Measurements from ENCODE around the gene TBC1D9B.
A peak's percentile ranks its signal among the peaks of the same experiment; 100 is the strongest.

The TBC1D9B gene

GRCh38 chr5:179919487-179920060 lies 11.9 kb upstream of the TBC1D9B start:
- H3K9ac ChIP-seq (ENCODE audit: low read length) = no peak overlapping the region
- H3K27ac ChIP-seq (ENCODE audit: low read length) = no peak overlapping the region
- H3K9me3 ChIP-seq (ENCODE audit: control insufficient read depth, low read depth, low read length) = no peaks in the 10 kb centered on the region
- H3K27me3 ChIP-seq (ENCODE audit: control insufficient read depth, insufficient read depth, low read length) = no peaks in the 10 kb centered on the region
- H3K36me3 ChIP-seq (ENCODE audit: control insufficient read depth, low read depth, low read length) = no peaks in the 10 kb centered on the region
- H3K4me1 ChIP-seq (ENCODE audit: control insufficient read depth, low read depth, low read length) = peaks cover 7% of the 10 kb centered on the region
- H3K4me3 ChIP-seq (ENCODE audit: low read length) = no peak overlapping the region

- H3K27me3 ChIP-seq (ENCODE audit: control insufficient read depth, insufficient read depth, low read length) = no peaks in the 10 kb centered on the region
- H3K4me3 ChIP-seq (ENCODE audit: low read length) = no peak overlapping the region
- H3K9me3 ChIP-seq (ENCODE audit: control insufficient read depth, low read depth, low read length) = no peaks in the 10 kb centered on the region
- H3K4me1 ChIP-seq (ENCODE audit: control insufficient read depth, low read depth, low read length) = peaks cover 7% of the 10 kb centered on the region
- H3K9ac ChIP-seq (ENCODE audit: low read length) = no peak overlapping the region
- H3K27ac ChIP-seq (ENCODE audit: low read length) = no peak overlapping the region
- H3K36me3 ChIP-seq (ENCODE audit: control insufficient read depth, low read depth, low read length) = no peaks in the 10 kb centered on the region
Measured at GRCh38 chr5:179918742-179919486, 11.2 kb upstream of the TBC1D9B start.

GRCh38 chr5:179916523-179916922 lies 8.8 kb upstream of the TBC1D9B start:
- H3K4me1 ChIP-seq (ENCODE audit: control insufficient read depth, low read depth, low read length) = peaks cover 7% of the 10 kb centered on the region
- no peaks in the 10 kb centered on the region for H3K9me3 ChIP-seq (ENCODE audit: control insufficient read depth, low read depth, low read length)
- no peak overlapping the region for H3K27ac ChIP-seq (ENCODE audit: low read length)
- no peaks in the 10 kb centered on the region for H3K27me3 ChIP-seq (ENCODE audit: control insufficient read depth, insufficient read depth, low read length)
- H3K9ac ChIP-seq (ENCODE audit: low read length) = no peak overlapping the region
- H3K4me3 ChIP-seq (ENCODE audit: low read length) = no peak overlapping the region
- H3K36me3 ChIP-seq (ENCODE audit: control insufficient read depth, low read depth, low read length) = no peaks in the 10 kb centered on the region

- H3K9me3 ChIP-seq (ENCODE audit: control insufficient read depth, low read depth, low read length) = no peaks in the 10 kb centered on the region
- H3K36me3 ChIP-seq (ENCODE audit: control insufficient read depth, low read depth, low read length) = no peaks in the 10 kb centered on the region
- H3K4me3 ChIP-seq (ENCODE audit: low read length) = no peak overlapping the region
- no peaks in the 10 kb centered on the region for H3K27me3 ChIP-seq (ENCODE audit: control insufficient read depth, insufficient read depth, low read length)
- H3K4me1 ChIP-seq (ENCODE audit: control insufficient read depth, low read depth, low read length) = peaks cover 7% of the 10 kb centered on the region
- no peak overlapping the region for H3K9ac ChIP-seq (ENCODE audit: low read length)
- no peak overlapping the region for H3K27ac ChIP-seq (ENCODE audit: low read length)
Measured at GRCh38 chr5:179915406-179915935, 7.8 kb upstream of the TBC1D9B start.

GRCh38 chr5:179914032-179914755 lies 6.5 kb upstream of the TBC1D9B start:
- Histone ChIP-seq H3K27me3 (ENCODE audit: control insufficient read depth, insufficient read depth, low read length) (no peaks in the 10 kb centered on the region), H3K9me3 (ENCODE audit: control insufficient read depth, low read depth, low read length) (no peaks in the 10 kb centered on the region), H3K36me3 (ENCODE audit: control insufficient read depth, low read depth, low read length) (no peaks in the 10 kb centered on the region), H3K4me1 (ENCODE audit: control insufficient read depth, low read depth, low read length) (peaks cover 7% of the 10 kb centered on the region), H3K9ac (ENCODE audit: low read length) (no peak overlapping the region), H3K27ac (ENCODE audit: low read length) (no peak overlapping the region), H3K4me3 (ENCODE audit: low read length) (no peak overlapping the region)

GRCh38 chr5:179913461-179913860 lies 5.8 kb upstream of the TBC1D9B start:
- peaks cover 7% of the 10 kb centered on the region for H3K4me1 ChIP-seq (ENCODE audit: control insufficient read depth, low read depth, low read length)
- H3K9me3 ChIP-seq (ENCODE audit: control insufficient read depth, low read depth, low read length) = no peaks in the 10 kb centered on the region
- no peaks in the 10 kb centered on the region for H3K36me3 ChIP-seq (ENCODE audit: control insufficient read depth, low read depth, low read length)
- no peak overlapping the region for H3K27ac ChIP-seq (ENCODE audit: low read length)
- H3K4me3 ChIP-seq (ENCODE audit: low read length) = no peak overlapping the region
- H3K27me3 ChIP-seq (ENCODE audit: control insufficient read depth, insufficient read depth, low read length) = no peaks in the 10 kb centered on the region
- H3K9ac ChIP-seq (ENCODE audit: low read length) = no peak overlapping the region

- peaks cover 7% of the 10 kb centered on the region for H3K4me1 ChIP-seq (ENCODE audit: control insufficient read depth, low read depth, low read length)
- H3K9me3 ChIP-seq (ENCODE audit: control insufficient read depth, low read depth, low read length) = no peaks in the 10 kb centered on the region
Measured at GRCh38 chr5:179912951-179913350, 5.3 kb upstream of the TBC1D9B start.

GRCh38 chr5:179912386-179912785 lies 4.7 kb upstream of the TBC1D9B start:
- H3K27ac ChIP-seq (ENCODE audit: low read length) = no peak overlapping the region
- no peaks in the 10 kb centered on the region for H3K9me3 ChIP-seq (ENCODE audit: control insufficient read depth, low read depth, low read length)
- H3K36me3 ChIP-seq (ENCODE audit: control insufficient read depth, low read depth, low read length) = no peaks in the 10 kb centered on the region
- H3K4me3 ChIP-seq (ENCODE audit: low read length) = no peak overlapping the region
- H3K9ac ChIP-seq (ENCODE audit: low read length) = no peak overlapping the region
- H3K27me3 ChIP-seq (ENCODE audit: control insufficient read depth, insufficient read depth, low read length) = no peaks in the 10 kb centered on the region
- peaks cover 3% of the 10 kb centered on the region for H3K4me1 ChIP-seq (ENCODE audit: control insufficient read depth, low read depth, low read length)

More at GRCh38 chr5:179912951-179913350, 5.3 kb upstream of the TBC1D9B start:
- no peak overlapping the region for H3K27ac ChIP-seq (ENCODE audit: low read length)
- no peak overlapping the region for H3K9ac ChIP-seq (ENCODE audit: low read length)
- H3K4me3 ChIP-seq (ENCODE audit: low read length) = no peak overlapping the region
- H3K27me3 ChIP-seq (ENCODE audit: control insufficient read depth, insufficient read depth, low read length) = no peaks in the 10 kb centered on the region
- H3K36me3 ChIP-seq (ENCODE audit: control insufficient read depth, low read depth, low read length) = no peaks in the 10 kb centered on the region

- H3K4me1 ChIP-seq (ENCODE audit: control insufficient read depth, low read depth, low read length) = no peaks in the 10 kb centered on the region
- no peaks in the 10 kb centered on the region for H3K36me3 ChIP-seq (ENCODE audit: control insufficient read depth, low read depth, low read length)
- no peaks in the 10 kb centered on the region for H3K9me3 ChIP-seq (ENCODE audit: control insufficient read depth, low read depth, low read length)
- H3K9ac ChIP-seq (ENCODE audit: low read length) = no peak overlapping the region
- no peak overlapping the region for H3K27ac ChIP-seq (ENCODE audit: low read length)
- no peak overlapping the region for H3K4me3 ChIP-seq (ENCODE audit: low read length)
- H3K27me3 ChIP-seq (ENCODE audit: control insufficient read depth, insufficient read depth, low read length) = no peaks in the 10 kb centered on the region
Measured at GRCh38 chr5:179909224-179909623, 1.5 kb upstream of the TBC1D9B start.

- H3K4me1 ChIP-seq (ENCODE audit: control insufficient read depth, low read depth, low read length) = no peaks in the 10 kb centered on the region
- H3K9ac ChIP-seq (ENCODE audit: low read length) = no peak overlapping the region
- H3K27ac ChIP-seq (ENCODE audit: low read length) = no peak overlapping the region
- peak overlapping the region; percentile 34 for H3K4me3 ChIP-seq (ENCODE audit: low read length)
- no peaks in the 10 kb centered on the region for H3K9me3 ChIP-seq (ENCODE audit: control insufficient read depth, low read depth, low read length)
- H3K27me3 ChIP-seq (ENCODE audit: control insufficient read depth, insufficient read depth, low read length) = no peaks in the 10 kb centered on the region
- peaks cover 3% of the 10 kb centered on the region for H3K36me3 ChIP-seq (ENCODE audit: control insufficient read depth, low read depth, low read length)
Measured at GRCh38 chr5:179908528-179908927, 831 bp upstream of the TBC1D9B start.

- H3K27ac ChIP-seq (ENCODE audit: low read length) = no peak overlapping the region
- peaks cover 6% of the 10 kb centered on the region for H3K36me3 ChIP-seq (ENCODE audit: control insufficient read depth, low read depth, low read length)
- H3K9ac ChIP-seq (ENCODE audit: low read length) = peak overlapping the region; percentile 58
- no peaks in the 10 kb centered on the region for H3K27me3 ChIP-seq (ENCODE audit: control insufficient read depth, insufficient read depth, low read length)
- no peaks in the 10 kb centered on the region for H3K9me3 ChIP-seq (ENCODE audit: control insufficient read depth, low read depth, low read length)
- peak overlapping the region; percentile 66 for H3K4me3 ChIP-seq (ENCODE audit: low read length)
- H3K4me1 ChIP-seq (ENCODE audit: control insufficient read depth, low read depth, low read length) = no peaks in the 10 kb centered on the region
Measured at GRCh38 chr5:179906795-179907555, 722 bp downstream of the TBC1D9B start.

All from iPS-18a (cell line).